Right ventricle myocardium inferior (tissue), 1 donor: ENCODE measurements around the gene PCSK2. TPM values are rescaled to one million over a fixed set of nuclear protein-coding genes. Genes with fewer than 3 reads are reported as not detected.

ENCODE experiments used
- ATAC-seq: fragments of 200-7000 bp; cut with Tn5 transposase; one replicate; pipeline ENCODE4 v1.9.1; 2020; ENCODE audit warnings: mild to moderate bottlenecking, moderate library complexity
- DNase-seq: peaks from one replicate; pipeline ENCODE4 v3.0.0; 2021; ENCODE audit errors: missing footprints
- intact Hi-C: fragments of 100-400 bp; cut with DNase I; formaldehyde crosslinking; loops from one replicate; pipeline ENCODE4 v1.11.0; 2022
- total RNA-seq: library from RNA; stranded (reverse); fragmentation: NEBNext Ultra II Directional; extraction: Animal tissue kit (Norgen Biotek cat#: 25700); gene quantifications from one replicate; pipeline ENCODE4 v1.2.1, GENCODE V29; 2021
- donor health status: DM: no; HTN: yes; CAD: no; lungs with severe emphysema.

Gene PCSK2
- total RNA-seq, 1 donor from 2014 or later = 1.3 TPM

- ATAC-seq (no peak), DNase-seq (no peak)
- intact Hi-C loops = no loop called here
Measured at GRCh38 chr20:17316316-17317038, 89.6 kb downstream of the PCSK2 start.

GRCh38 chr20:17317341-17317740 is 90.5 kb downstream of the PCSK2 start:
- ATAC-seq (no peak), DNase-seq (no peak)
- intact Hi-C loops = no loop called here

GRCh38 chr20:17320456-17320855 is 93.6 kb downstream of the PCSK2 start:
- intact Hi-C loops = no loop called here
- no peak for ATAC-seq

GRCh38 chr20:17326096-17326495 is 99.3 kb downstream of the PCSK2 start:
- DNase-seq (no peak), ATAC-seq (no peak)
- intact Hi-C loops = no loop called here

More at GRCh38 chr20:17320456-17320855, 93.6 kb downstream of the PCSK2 start:
- no peak for DNase-seq

GRCh38 chr20:17327185-17328148 is 100.6 kb downstream of the PCSK2 start:
- no peak for DNase-seq
- no peak for ATAC-seq
- intact Hi-C loops = no loop called here

GRCh38 chr20:17334932-17335331 is 108.1 kb downstream of the PCSK2 start:
- intact Hi-C loops = no loop called here
- DNase-seq (no peak), ATAC-seq (no peak)

- ATAC-seq = no peak
- intact Hi-C loops = no loop called here
- DNase-seq = no peak
Measured at GRCh38 chr20:17339000-17339399, 112.2 kb downstream of the PCSK2 start.

- DNase-seq = no peak
- no peak for ATAC-seq
- intact Hi-C loops = no loop called here
Measured at GRCh38 chr20:17343091-17343490, 116.3 kb downstream of the PCSK2 start.

- ATAC-seq = no peak
Measured at GRCh38 chr20:17343656-17344452, 117.0 kb downstream of the PCSK2 start.

GRCh38 chr20:17344790-17345189 is 118.0 kb downstream of the PCSK2 start:
- intact Hi-C loops = no loop called here
- ATAC-seq (no peak), DNase-seq (no peak)

More at GRCh38 chr20:17343656-17344452, 117.0 kb downstream of the PCSK2 start:
- DNase-seq = no peak
- intact Hi-C loops = no loop called here

- intact Hi-C loops = no loop called here
- DNase-seq = no peak
- ATAC-seq = no peak
Measured at GRCh38 chr20:17345321-17345720, 118.5 kb downstream of the PCSK2 start.

GRCh38 chr20:17350321-17350720 is 123.5 kb downstream of the PCSK2 start:
- DNase-seq (no peak), ATAC-seq (no peak)
- intact Hi-C loops = no loop called here

GRCh38 chr20:17357238-17357637 is 130.4 kb downstream of the PCSK2 start:
- ATAC-seq = no peak
- intact Hi-C loops = no loop called here
- DNase-seq = no peak

GRCh38 chr20:17358854-17359253 is 132.0 kb downstream of the PCSK2 start:
- no peak for ATAC-seq
- intact Hi-C loops = no loop called here
- no peak for DNase-seq

- DNase-seq (no peak), ATAC-seq (no peak)
- intact Hi-C loops = no loop called here
Measured at GRCh38 chr20:17364681-17365080, 137.8 kb downstream of the PCSK2 start.

GRCh38 chr20:17365831-17366230 is 139.0 kb downstream of the PCSK2 start:
- no peak for ATAC-seq
- intact Hi-C loops = no loop called here
- DNase-seq = no peak

GRCh38 chr20:17369506-17369905 is 142.7 kb downstream of the PCSK2 start:
- ATAC-seq (no peak), DNase-seq (no peak)
- intact Hi-C loops = no loop called here

- no peak for ATAC-seq
- intact Hi-C loops = no loop called here
- no peak for DNase-seq
Measured at GRCh38 chr20:17372806-17373440, 146.1 kb downstream of the PCSK2 start.

- DNase-seq (no peak), ATAC-seq (no peak)
- intact Hi-C loops = no loop called here
Measured at GRCh38 chr20:17374086-17374485, 147.2 kb downstream of the PCSK2 start.
